ENCODE data around the gene RIN3.

DNA sequence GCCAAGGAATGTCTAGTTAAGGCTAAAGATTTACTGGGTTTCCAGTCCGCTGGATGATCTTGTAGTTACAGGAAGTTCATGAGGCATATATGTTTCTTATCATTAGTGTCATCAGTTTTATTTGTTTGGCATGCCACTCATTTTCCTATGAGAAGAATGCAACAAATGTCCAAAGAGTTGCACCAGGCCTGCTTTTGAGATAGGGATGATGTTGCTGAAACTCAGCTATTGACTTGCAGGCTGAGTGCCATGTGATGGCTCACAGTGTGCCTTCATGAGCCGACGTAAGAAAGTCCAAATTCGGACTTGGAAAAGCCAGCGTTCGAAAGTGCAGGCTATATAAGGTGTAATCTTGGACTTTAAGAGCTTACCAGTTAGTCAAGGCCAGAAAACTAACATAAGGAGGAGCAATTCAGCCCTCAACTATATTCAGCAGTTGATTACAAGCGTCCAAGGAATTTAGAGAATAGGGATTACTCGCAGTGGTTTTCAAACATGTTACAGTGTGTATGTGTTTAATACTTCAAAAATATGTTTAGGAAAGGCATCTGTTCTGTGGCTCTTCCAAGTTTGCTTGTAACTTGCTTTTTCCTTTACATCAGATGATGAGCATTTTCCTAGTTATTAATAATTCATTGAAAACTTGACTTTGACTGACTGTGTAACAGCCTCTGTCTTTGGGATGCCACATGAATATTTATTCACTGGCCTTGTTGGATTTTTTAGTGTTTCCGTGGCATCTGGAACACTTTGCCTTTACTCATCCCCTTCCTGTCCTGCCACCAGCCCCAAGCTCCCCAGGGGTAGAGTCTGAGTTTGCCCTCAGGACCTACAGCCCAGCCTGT, 133.6 kb downstream of the RIN3 start:
- TF ChIP-seq CTCF (IDR thresholded peaks at IDR 0.05) (no peak), POLR2A (IDR thresholded peaks at IDR 0.05) (no peak)
